ENCODE measurements around the gene DIDO1. TPM values are rescaled to one million over a fixed set of nuclear protein-coding genes. Genes with fewer than 3 reads are reported as not detected.
A peak's percentile ranks its signal among the peaks of the same experiment; 100 is the strongest.

Gene DIDO1
- total RNA-seq, 1 donor from 2014 or later = 53.6 TPM

- no peak for TF ChIP-seq CTCF (IDR thresholded peaks at IDR 0.05)
- peaks cover 9% of the 10 kb centered on the region for H3K36me3 Mint-ChIP-seq (ENCODE audit: unreplicated experiment)
- DNase-seq (ENCODE audit: extremely low spot score, unreplicated experiment) = no peak
- no peak overlapping the region for H3K4me3 Mint-ChIP-seq (ENCODE audit: unreplicated experiment)
- H3K27me3 Mint-ChIP-seq (ENCODE audit: unreplicated experiment) = no peaks in the 10 kb centered on the region
- H3K27ac Mint-ChIP-seq (ENCODE audit: unreplicated experiment) = peak overlapping the region; percentile 27
- peaks cover 24% of the 10 kb centered on the region for H3K4me1 Mint-ChIP-seq (ENCODE audit: unreplicated experiment)
- no peaks in the 10 kb centered on the region for H3K9me3 Mint-ChIP-seq (ENCODE audit: unreplicated experiment)
These were observed 47.9 kb downstream of the DIDO1 start for GRCh38 chr20:62878244-62879038.

GRCh38 chr20:62876902-62877816 is 49.1 kb downstream of the DIDO1 start:
- no peak for TF ChIP-seq CTCF (IDR thresholded peaks at IDR 0.05)
- H3K27me3 Mint-ChIP-seq (ENCODE audit: unreplicated experiment) = no peaks in the 10 kb centered on the region
- peaks cover 9% of the 10 kb centered on the region for H3K36me3 Mint-ChIP-seq (ENCODE audit: unreplicated experiment)
- peaks cover 24% of the 10 kb centered on the region for H3K4me1 Mint-ChIP-seq (ENCODE audit: unreplicated experiment)
- H3K9me3 Mint-ChIP-seq (ENCODE audit: unreplicated experiment) = no peaks in the 10 kb centered on the region
- no peak overlapping the region for H3K27ac Mint-ChIP-seq (ENCODE audit: unreplicated experiment)
- DNase-seq (ENCODE audit: extremely low spot score, unreplicated experiment) = no peak
- H3K4me3 Mint-ChIP-seq (ENCODE audit: unreplicated experiment) = no peak overlapping the region

- Mint-ChIP-seq H3K9me3 (ENCODE audit: unreplicated experiment) (no peaks in the 10 kb centered on the region), H3K4me3 (ENCODE audit: unreplicated experiment) (no peak overlapping the region), H3K36me3 (ENCODE audit: unreplicated experiment) (peaks cover 2% of the 10 kb centered on the region), H3K4me1 (ENCODE audit: unreplicated experiment) (peaks cover 24% of the 10 kb centered on the region), H3K27ac (ENCODE audit: unreplicated experiment) (no peak overlapping the region), H3K27me3 (ENCODE audit: unreplicated experiment) (no peaks in the 10 kb centered on the region)
- TF ChIP-seq CTCF (IDR thresholded peaks at IDR 0.05) = no peak
- DNase-seq (ENCODE audit: extremely low spot score, unreplicated experiment) = no peak
These were observed 49.8 kb downstream of the DIDO1 start for GRCh38 chr20:62876501-62876901.

- Mint-ChIP-seq H3K4me3 (ENCODE audit: unreplicated experiment) (peak overlapping the region; percentile 58), H3K27me3 (ENCODE audit: unreplicated experiment) (no peaks in the 10 kb centered on the region), H3K4me1 (ENCODE audit: unreplicated experiment) (peaks cover 24% of the 10 kb centered on the region), H3K9me3 (ENCODE audit: unreplicated experiment) (no peaks in the 10 kb centered on the region), H3K27ac (ENCODE audit: unreplicated experiment) (peak overlapping the region; percentile 85), H3K36me3 (ENCODE audit: unreplicated experiment) (no peaks in the 10 kb centered on the region)
- peak; percentile 56 for TF ChIP-seq CTCF (IDR thresholded peaks at IDR 0.05)
- DNase-seq (ENCODE audit: extremely low spot score, unreplicated experiment) = peak; percentile 92
These were observed 50.6 kb downstream of the DIDO1 start for GRCh38 chr20:62875419-62876361.

Data from osteocyte (in vitro differentiated cells).